NT2/D1 (cell line): ENCODE results near the gene FIS1.
"Not testable (repeated sequence)": the region's sequence is repeated elsewhere in the genome, so short reads cannot be mapped to it uniquely, and the experiment has no call there.

ENCODE experiments used
- DNase-seq: peaks from one replicate; pipeline ENCODE4 v3.0.0-alpha.2; 2011; ENCODE audit warnings: low read depth, low spot score
- H3K27me3 ChIP-seq: 2 replicates; pipeline ENCODE4 v1.6.0; 2011; ENCODE audit warnings: mild to moderate bottlenecking; ENCODE audit not compliant: insufficient read length, insufficient read depth
- H3K36me3 ChIP-seq: 2 replicates; pipeline ENCODE4 v1.6.1; 2011; ENCODE audit warnings: mild to moderate bottlenecking, low read length, mixed read lengths; ENCODE audit not compliant: insufficient read depth, insufficient read length
- H3K4me1 ChIP-seq: 2 replicates; pipeline ENCODE4 v1.5.1; 2011; ENCODE audit not compliant: insufficient read depth, insufficient read length
- H3K4me3 ChIP-seq: 2 replicates; pipeline ENCODE4 v1.5.1; 2011; ENCODE audit warnings: low read depth; ENCODE audit not compliant: insufficient read length
- H3K9ac ChIP-seq: 2 replicates; pipeline ENCODE4 v1.6.0; 2011; ENCODE audit warnings: low read depth; ENCODE audit not compliant: insufficient read length
- H3K9me3 ChIP-seq: 2 replicates; pipeline ENCODE4 v1.5.1; 2011; ENCODE audit warnings: mild to moderate bottlenecking, low read length; ENCODE audit not compliant: insufficient read depth
- SUZ12 ChIP-seq: IDR thresholded peaks from 2 replicates; pipeline ENCODE4 v1.6.1; 2011; ENCODE audit not compliant: insufficient read length, insufficient read depth; ENCODE audit errors: extremely low read depth
- YY1 ChIP-seq: IDR thresholded peaks from 2 replicates; pipeline ENCODE4 v1.6.1; 2011; ENCODE audit not compliant: insufficient read length, insufficient read depth
- ZNF274 ChIP-seq: IDR thresholded peaks from 2 replicates; pipeline ENCODE4 v1.6.1; 2011; ENCODE audit warnings: mild to moderate bottlenecking, low read depth, low read length

Gene FIS1

GRCh38 chr7:101200504-101200861 lies 44.4 kb downstream of the FIS1 start:
- H3K27me3 ChIP-seq = no peaks in the 10 kb centered on the region
- no peak for DNase-seq

GRCh38 chr7:101199522-101199921 lies 45.4 kb downstream of the FIS1 start:
- not testable (repeated sequence) for DNase-seq, H3K4me3 ChIP-seq, H3K36me3 ChIP-seq, H3K4me1 ChIP-seq, H3K9ac ChIP-seq, H3K27me3 ChIP-seq, H3K9me3 ChIP-seq

More at GRCh38 chr7:101200504-101200861, 44.4 kb downstream of the FIS1 start:
- peaks cover 2% of the 10 kb centered on the region for H3K4me1 ChIP-seq
- no peaks in the 10 kb centered on the region for H3K9me3 ChIP-seq
- no peak overlapping the region for H3K4me3 ChIP-seq
- peak overlapping the region; percentile 45 for H3K9ac ChIP-seq
- TF ChIP-seq ZNF274 (no peak), YY1 (no peak), SUZ12 (no peak)
- no peaks in the 10 kb centered on the region for H3K36me3 ChIP-seq

GRCh38 chr7:101198476-101198875 lies 46.4 kb downstream of the FIS1 start:
- TF ChIP-seq ZNF274 = no peak
- TF ChIP-seq YY1 = no peak
- no peak for TF ChIP-seq SUZ12
- no peaks in the 10 kb centered on the region for H3K27me3 ChIP-seq
- no peak overlapping the region for H3K4me3 ChIP-seq
- H3K36me3 ChIP-seq = no peaks in the 10 kb centered on the region
- H3K9me3 ChIP-seq = no peaks in the 10 kb centered on the region
- DNase-seq = no peak
- no peak overlapping the region for H3K9ac ChIP-seq
- peaks cover 2% of the 10 kb centered on the region for H3K4me1 ChIP-seq

GRCh38 chr7:101197991-101198390 lies 46.9 kb downstream of the FIS1 start:
- Histone ChIP-seq H3K4me1 (peaks cover 2% of the 10 kb centered on the region), H3K4me3 (no peak overlapping the region), H3K9ac (no peak overlapping the region), H3K9me3 (no peaks in the 10 kb centered on the region), H3K27me3 (no peaks in the 10 kb centered on the region), H3K36me3 (no peaks in the 10 kb centered on the region)
- no peak for DNase-seq
- TF ChIP-seq YY1 (no peak), ZNF274 (no peak), SUZ12 (no peak)

- Histone ChIP-seq H3K9ac (no peak overlapping the region), H3K27me3 (no peaks in the 10 kb centered on the region), H3K9me3 (no peaks in the 10 kb centered on the region), H3K4me1 (peaks cover 2% of the 10 kb centered on the region), H3K4me3 (no peak overlapping the region), H3K36me3 (no peaks in the 10 kb centered on the region)
- TF ChIP-seq ZNF274 (no peak), YY1 (no peak), SUZ12 (no peak)
- DNase-seq = no peak
These were observed 49.0 kb downstream of the FIS1 start for GRCh38 chr7:101195884-101196283.
